HG03342 (cell line): ENCODE data around the gene VIPR1.

Experiments used
- ATAC-seq: cut with Tn5 transposase; IDR thresholded peaks from one replicate; pipeline ENCODE4 v1.9.1; 2021; ENCODE audit warnings: mild to moderate bottlenecking, moderate library complexity; ENCODE audit not compliant: unreplicated experiment

The VIPR1 gene

DNA sequence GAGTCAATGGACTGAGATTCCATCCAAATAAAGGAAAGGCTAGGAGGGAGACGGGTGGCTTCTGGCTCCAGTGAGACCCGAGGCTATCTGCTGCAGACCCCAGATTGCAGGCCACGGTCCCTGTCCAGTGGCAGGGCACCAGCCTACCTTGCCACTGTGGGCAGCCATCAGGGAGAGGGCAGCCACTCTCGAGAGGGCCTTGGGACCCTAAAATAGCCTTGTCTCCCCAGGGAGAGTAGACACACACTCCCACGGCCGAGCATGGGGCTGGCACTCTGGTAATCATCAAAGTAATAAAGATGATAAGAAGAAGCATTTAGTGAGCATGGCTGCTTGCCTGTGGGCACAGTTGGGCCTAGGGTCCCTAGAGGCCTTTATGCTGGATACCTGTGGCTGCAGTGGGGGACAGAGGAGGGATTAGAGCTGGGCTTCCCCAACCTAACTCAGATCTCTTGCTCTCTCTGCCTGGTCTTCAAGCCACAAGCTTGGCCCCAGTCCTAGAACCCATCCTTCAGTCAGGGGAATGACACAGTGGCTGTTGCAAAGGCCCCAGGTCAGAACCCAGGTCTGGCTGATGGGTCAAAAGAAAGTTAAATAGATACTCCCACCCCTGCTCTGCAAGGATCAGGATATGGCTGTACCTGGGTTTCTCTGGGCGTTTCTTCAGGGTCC is 9.2 kb upstream of the VIPR1 start:
- ATAC-seq, result no peak

- no peak for ATAC-seq
Observed at GRCh38 chr3:42493798-42494151, 8.7 kb upstream of the VIPR1 start.

- ATAC-seq, result no peak
Observed at GRCh38 chr3:42495393-42495792, 7.0 kb upstream of the VIPR1 start.

DNA sequence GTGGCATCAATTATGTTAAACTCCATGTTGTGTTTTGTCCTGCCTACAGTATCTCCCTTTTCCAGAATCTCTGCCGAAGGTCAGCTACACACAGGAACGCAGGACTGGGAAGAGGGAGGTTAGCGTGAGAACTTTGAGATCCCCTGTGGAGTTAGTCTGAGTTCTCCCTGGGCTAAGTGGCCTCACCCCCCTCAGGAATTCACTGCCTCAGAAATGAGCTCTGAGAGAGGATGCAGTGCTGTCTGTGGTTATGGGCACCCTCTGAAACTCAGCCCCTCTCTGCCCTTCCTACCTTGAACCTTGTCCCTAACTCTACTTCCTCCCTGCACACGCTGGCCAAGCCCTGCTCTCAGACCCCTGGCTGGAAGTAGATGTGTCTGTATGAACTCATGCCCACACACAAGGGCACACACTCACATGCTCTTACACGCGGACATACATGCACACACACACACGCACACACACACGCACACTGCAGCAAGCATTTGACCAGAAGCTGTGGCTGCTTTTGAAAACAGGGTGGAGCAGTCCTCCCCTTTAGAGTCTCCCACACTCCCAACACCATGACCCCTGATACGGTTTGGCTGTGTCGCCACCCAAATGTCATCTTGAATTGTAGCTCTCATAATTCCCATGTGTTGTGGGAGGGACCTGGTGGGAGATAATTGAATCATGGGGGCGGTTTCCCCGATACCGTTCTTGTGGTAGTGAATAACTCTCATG is 5.3 kb upstream of the VIPR1 start:
- no peak for ATAC-seq

DNA sequence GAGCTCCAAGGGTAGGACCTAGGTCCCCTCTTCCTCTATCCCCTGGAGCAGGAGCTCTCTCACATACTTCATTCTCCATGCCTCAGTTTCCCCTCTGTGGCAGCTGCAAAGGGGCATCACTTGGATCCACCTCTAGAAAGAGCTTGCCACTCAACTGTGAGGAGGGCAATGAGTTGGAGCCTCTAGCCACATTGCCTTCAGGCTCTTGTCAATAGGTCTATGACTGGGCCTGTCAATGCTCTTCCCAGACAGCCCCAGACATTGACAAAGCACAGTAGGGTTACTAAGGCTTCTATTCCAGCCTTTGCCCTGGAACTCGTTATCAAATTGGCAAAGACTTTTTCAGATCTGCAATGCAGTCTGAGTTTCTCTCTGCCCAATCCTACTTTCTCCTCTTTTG is 4.4 kb upstream of the VIPR1 start:
- ATAC-seq, result no peak

DNA sequence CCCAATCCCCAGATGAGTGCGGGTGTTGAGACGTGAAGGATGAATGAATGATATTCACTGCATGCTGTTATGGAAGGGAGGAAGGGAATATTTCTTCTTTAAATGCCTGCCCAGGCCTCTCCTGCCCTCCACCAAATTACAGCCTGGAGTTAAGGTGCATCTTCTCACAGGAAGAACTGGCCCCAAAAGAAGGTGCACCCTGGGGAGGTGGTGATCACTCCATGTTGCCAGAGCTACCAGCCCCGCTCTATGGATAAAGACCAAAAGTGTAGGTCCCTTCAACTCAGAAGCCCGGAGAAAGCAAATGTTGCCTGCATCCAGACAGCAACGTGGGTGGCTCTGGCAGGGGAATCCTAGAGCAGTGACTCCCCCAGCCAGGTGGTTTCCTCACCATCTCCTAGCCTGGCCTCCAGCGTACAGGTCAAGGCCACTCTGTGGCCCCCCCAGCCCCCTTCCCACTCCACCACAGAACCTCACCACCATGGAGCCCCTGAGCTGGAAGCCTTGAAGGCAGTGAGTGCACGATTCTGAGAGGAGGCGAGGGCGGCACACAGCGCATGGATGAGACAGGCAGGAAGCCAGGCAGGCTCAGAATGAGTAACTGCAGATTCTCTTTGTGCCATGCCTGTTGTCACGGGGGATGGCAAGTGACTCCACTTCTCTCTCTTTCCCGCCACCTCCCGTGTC is 3.5 kb upstream of the VIPR1 start:
- no peak for ATAC-seq

DNA sequence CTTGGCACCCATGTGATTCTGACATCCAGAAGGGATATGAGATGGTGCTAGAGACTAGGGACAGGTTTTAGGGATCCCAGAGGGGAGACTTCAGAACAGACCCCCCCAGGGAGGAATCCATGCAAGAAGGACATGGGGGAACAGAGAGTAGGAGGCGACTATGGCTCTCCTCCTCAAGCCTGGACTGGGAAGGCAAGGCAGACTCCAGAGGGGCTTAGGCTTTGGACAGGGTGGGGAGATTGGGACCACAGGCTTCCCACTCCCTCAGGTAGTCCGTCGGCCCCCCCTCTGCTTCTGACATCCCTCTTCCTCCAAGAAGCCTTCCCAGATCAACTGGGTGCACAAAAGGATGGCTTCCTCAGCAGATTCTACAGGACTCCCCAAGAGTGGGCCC is 3.0 kb upstream of the VIPR1 start:
- ATAC-seq, result no peak

DNA sequence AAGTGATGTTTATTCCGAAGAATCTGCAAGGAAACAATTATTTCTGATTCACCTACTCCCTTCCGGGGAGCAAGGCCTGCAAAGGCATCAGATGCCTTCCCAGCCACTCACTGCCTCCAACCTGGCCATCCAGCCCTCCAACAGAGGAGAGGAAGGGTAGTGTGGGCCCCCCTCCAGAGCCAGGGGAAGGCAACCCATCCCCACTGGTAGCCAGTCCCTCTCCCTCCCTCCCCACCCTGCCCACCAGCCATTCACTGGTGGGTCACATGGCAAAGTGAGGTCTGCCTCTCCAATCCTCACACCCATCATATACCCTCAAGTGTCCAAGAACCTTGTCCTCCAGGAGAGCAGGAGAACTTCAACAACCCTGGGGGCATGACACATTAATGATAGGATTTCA is 2.4 kb upstream of the VIPR1 start:
- no peak for ATAC-seq

- no peak for ATAC-seq
Observed at GRCh38 chr3:42500909-42501308, 1.5 kb upstream of the VIPR1 start.

- no peak for ATAC-seq
Observed at GRCh38 chr3:42501321-42501680, 1.1 kb upstream of the VIPR1 start.

DNA sequence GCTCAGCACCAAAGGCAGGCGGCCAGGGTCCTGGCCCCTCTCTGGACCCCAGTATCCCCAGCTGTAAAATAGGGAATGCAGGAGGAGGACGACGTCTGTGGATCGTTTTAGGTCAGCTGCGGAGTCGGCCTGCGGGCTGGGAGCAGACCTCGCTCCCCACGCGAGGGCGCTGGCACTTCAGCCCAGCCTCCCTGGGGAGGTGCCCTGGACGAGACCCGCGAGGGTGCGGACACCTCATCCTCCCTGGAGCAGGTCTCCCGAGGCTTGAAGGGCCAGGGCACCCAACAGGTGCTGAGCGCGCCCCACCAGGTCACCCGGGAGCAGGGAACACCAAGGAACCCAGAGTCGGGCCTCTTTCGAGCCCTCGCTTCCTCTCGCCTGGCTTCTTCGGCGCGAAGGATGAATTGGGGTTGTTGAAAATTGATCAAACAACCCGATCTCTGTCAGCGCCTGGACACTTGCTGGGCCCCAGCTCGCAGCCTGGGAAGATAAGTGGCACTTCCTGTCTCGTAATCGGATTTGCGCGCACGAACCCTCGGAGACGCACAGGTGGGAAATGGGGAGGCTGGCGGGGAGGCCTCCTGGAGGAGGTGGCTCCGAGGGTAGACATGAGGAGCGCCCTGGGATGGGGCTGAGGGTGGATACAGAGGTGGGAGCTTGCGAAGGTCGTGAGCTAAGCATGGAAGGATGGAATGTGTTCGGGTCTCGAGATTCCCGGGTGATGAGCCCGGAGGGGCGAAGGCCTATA is 588 bp upstream of the VIPR1 start:
- ATAC-seq, result peak; percentile 9

- ATAC-seq, result no peak
Observed at GRCh38 chr3:42503251-42503924, 945 bp downstream of the VIPR1 start.

DNA sequence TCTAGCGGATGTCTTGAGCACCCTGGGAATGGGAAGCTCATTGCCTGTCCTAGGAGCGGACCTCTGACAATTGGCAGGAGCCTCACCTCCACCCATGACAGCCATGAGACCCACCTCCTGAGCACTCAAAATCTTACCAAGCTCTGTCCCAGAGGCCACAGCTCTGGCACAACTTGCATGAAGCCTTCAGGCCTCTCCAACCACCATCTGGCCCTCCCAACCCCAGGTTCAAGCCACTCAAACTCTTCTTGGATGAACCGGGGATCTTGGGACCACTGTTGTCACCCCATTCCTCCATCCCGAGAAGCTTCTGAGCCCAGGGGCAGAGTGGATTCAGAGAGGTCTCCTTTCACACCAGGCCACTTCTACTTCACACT is 1.5 kb downstream of the VIPR1 start:
- no peak for ATAC-seq

GRCh38 chr3:42504334-42505127 is 2.1 kb downstream of the VIPR1 start:
- ATAC-seq, result no peak

- no peak for ATAC-seq
Observed at GRCh38 chr3:42505128-42505848, 2.8 kb downstream of the VIPR1 start.

- no peak for ATAC-seq
Observed at GRCh38 chr3:42505849-42506410, 3.5 kb downstream of the VIPR1 start.

- no peak for ATAC-seq
Observed at GRCh38 chr3:42507252-42507651, 4.8 kb downstream of the VIPR1 start.

- no peak for ATAC-seq
Observed at GRCh38 chr3:42507761-42508335, 5.4 kb downstream of the VIPR1 start.

DNA sequence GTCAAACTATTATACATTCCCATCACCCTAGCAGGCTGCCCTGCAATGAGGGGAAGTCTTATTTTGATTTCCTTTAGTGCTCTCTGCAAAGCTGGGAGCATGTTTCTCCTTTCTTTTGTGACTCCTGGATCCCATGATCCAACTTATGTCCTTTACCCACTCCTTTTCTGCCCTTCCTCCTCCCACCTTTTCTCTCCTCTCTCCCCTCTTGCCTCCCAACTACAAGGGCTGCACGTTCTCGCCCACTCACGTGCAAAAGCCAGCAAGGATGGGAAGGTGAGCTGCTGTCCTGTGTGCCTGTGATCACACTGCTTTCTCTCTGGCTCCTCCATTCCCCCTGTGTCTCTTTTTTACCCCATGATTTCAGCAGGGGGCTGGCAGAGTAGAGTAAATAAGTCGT is 6.1 kb downstream of the VIPR1 start:
- ATAC-seq, result no peak
